Psoas muscle (tissue), 8 donors: ENCODE measurements around the gene NPB. TPM values are rescaled to one million over a fixed set of nuclear protein-coding genes. Genes with fewer than 3 reads are reported as not detected.

Experiments used
- ATAC-seq, 4 donors: fragments of 200-7000 bp; cut with Tn5 transposase; one replicate each; pipeline ENCODE4 v1.9.1; 2020; ENCODE audit warnings: moderate library complexity in 3 of 4, mild to moderate bottlenecking in 2 of 4
- DNase-seq, 2 donors: peaks; one replicate each; pipeline ENCODE4 v3.0.0-alpha.2; 2020
- H3K27ac ChIP-seq: fragments of 200-600 bp; one replicate; pipeline ENCODE4 v1.8.0; 2022
- H3K27me3 ChIP-seq, 3 donors: fragments of 200-600 bp in 1 of 3; one replicate each; pipeline versions ENCODE4 v1.6.1 to v1.8.0; 2013 to 2022; ENCODE audit warnings: low read length in 2 of 3, mild to moderate bottlenecking in 2 of 3, moderate library complexity in 1 of 3; ENCODE audit not compliant: insufficient read depth in 3 of 3
- H3K36me3 ChIP-seq, 2 donors: fragments of 200-600 bp in 1 of 2; one replicate each; pipeline versions ENCODE4 v1.6.1 to v1.8.0; 2013 to 2022; ENCODE audit warnings: low read depth in 1 of 2, mild to moderate bottlenecking in 1 of 2, moderate library complexity in 1 of 2; ENCODE audit not compliant: insufficient read depth in 1 of 2
- H3K4me1 ChIP-seq: fragments of 200-600 bp; one replicate; pipeline ENCODE4 v1.8.0; 2022
- H3K4me3 ChIP-seq: fragments of 200-600 bp; one replicate; pipeline ENCODE4 v1.8.0; 2022; ENCODE audit warnings: mild to moderate bottlenecking
- H3K9me3 ChIP-seq: fragments of 200-600 bp; one replicate; pipeline ENCODE4 v1.8.0; 2022
- CTCF ChIP-seq: fragments of 200-600 bp; IDR thresholded peaks from one replicate; pipeline ENCODE4 v1.8.0; 2022; ENCODE audit warnings: antibody characterized with exemption
- WGBS, 3 donors: extraction: QIAGEN DNeasy Blood & Tissue Kit; methylation state at CpG; one replicate each; pipeline versions ENCODE4 v1.1.6 to v1.1.7; 2013; 5-methylcytosine and 5-hydroxymethylcytosine counted together
- intact Hi-C, 2 donors: fragments of 100-400 bp; cut with DNase I; formaldehyde crosslinking; loops; one replicate each; pipeline versions ENCODE4 v1.11.0 to v1.14.2; 2022
- polyA plus RNA-seq, 3 donors: library from polyadenylated mRNA; stranded (reverse); fragments of 200-250 nt; gene quantifications; one replicate each; pipeline ENCODE4 v1.2.3, GENCODE V29; 2013
- total RNA-seq, 4 donors: library from RNA; stranded (reverse); fragmentation: NEBNext Ultra II Directional in 2 of 4; extraction: Animal tissue kit (Norgen Biotek cat#: 25700) in 2 of 4; gene quantifications; one replicate each; pipeline versions ENCODE4 v1.2.1 to v1.2.4, GENCODE V29; 2021 to 2023
- donor health status: healthy with polysubstance abuse.
- donor health status: DM: no; HTN: no; CAD: no; lungs with moderate emphysema.
- donor health status: Bipolar disorder and iron deficiency.
- donor health status: healthy.
- donor health status: DM: yes; HTN: yes; CAD: no.
- donor health status: DM: no; HTN: no; CAD: no.
- donor health status: DM: no; HTN: no; CAD: no.
- donor health status: DM: yes; HTN: yes; CAD: no.

The NPB gene
- total and polyA plus RNA-seq, 7 donors = 0.42 to 2.9 (median 0.73) TPM

DNA sequence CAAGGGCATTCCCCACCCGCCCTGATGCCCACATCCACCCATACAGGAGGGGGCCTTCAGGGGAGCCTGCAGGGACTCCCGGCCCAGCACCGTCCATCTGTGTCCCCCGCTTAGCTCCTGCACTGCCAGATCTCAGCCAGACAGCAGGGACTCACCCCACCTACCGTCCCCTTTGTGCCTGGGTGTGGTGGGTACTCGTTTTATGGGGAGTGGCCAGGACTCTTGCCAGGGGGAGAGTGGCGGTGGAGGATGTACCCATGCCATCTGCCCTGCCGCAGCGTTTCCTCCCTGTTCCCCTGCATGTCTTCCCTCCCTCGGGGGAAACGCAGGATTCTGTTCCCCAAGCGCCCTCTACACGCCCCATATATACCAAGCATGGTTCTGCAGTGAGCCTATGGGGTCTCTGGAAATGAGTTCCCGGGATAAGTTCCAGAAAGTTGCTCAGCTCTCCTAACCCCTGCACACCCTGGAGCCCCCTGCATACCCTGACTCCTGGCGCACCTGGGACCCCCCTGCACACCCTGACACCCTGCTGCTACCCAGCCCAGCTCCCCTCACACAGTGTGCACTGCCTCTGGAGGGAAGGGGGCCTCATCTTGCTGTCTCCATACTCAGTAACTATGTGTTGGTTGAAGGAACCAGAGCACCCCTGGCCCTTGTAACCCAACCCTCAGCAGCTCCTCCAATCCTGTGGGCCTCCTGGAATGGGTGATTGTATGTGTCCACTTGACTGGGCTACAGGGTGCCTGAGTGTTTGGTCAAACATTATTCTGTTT, 29.7 kb downstream of the NPB start:
- intact Hi-C loops = no loop called here
- Histone ChIP-seq H3K4me1 (peaks cover 3% of the 10 kb centered on the region), H3K27me3 (no peaks in the 10 kb centered on the region), H3K36me3 (peaks cover 0 to 3% of the 10 kb centered on the region in 2 donors), H3K9me3 (no peaks in the 10 kb centered on the region), H3K4me3 (no peak overlapping the region), H3K27ac (no peak overlapping the region)
- DNase-seq (no peak), ATAC-seq (no peak)
- no peak for TF ChIP-seq CTCF
- 31 to 41% (median 33%) methylated on average over 11 to 15 of the region's 15 CpGs for WGBS, 3 donors

DNA sequence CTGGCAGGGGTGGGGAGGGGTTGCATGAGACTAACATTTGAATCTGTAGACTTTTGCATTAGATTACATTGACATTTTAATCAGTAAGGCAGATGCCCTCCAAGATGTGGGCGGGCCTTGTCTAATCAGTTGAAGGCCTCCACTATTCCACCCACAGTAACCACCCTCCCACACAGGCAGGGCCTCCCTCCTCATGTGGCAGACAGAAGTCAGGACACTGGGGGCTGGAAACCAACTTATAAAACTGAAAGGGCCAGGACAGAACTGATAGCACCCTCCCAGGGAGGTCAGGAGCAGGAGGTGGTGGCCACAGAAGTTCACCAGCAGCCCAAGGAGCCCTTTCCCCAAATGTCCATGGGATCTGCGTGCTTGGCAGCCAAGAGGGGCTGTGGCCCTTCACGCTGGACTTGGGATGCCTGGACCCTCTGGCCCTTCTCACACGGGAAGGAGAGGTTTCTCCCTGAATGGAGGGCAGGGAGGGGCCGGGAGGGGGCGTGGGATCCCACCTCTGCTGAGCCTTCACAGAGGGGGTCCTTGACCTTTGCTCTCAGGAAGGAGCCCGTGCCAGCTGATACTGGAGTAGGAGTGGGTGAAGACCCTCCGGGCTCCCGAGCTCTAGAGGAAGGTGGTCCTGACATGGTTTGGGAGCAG, 30.4 kb downstream of the NPB start:
- Histone ChIP-seq H3K9me3 (no peaks in the 10 kb centered on the region), H3K4me3 (no peak overlapping the region), H3K36me3 (peaks cover 0 to 3% of the 10 kb centered on the region in 2 donors), H3K4me1 (peaks cover 5% of the 10 kb centered on the region), H3K27ac (no peak overlapping the region), H3K27me3 (no peaks in the 10 kb centered on the region)
- no peak for TF ChIP-seq CTCF
- WGBS, 3 donors = 85 to 89% (median 87%) methylated on average over 8 to 9 of the region's 9 CpGs
- intact Hi-C loops = no loop called here
- DNase-seq (no peak), ATAC-seq (no peak)

DNA sequence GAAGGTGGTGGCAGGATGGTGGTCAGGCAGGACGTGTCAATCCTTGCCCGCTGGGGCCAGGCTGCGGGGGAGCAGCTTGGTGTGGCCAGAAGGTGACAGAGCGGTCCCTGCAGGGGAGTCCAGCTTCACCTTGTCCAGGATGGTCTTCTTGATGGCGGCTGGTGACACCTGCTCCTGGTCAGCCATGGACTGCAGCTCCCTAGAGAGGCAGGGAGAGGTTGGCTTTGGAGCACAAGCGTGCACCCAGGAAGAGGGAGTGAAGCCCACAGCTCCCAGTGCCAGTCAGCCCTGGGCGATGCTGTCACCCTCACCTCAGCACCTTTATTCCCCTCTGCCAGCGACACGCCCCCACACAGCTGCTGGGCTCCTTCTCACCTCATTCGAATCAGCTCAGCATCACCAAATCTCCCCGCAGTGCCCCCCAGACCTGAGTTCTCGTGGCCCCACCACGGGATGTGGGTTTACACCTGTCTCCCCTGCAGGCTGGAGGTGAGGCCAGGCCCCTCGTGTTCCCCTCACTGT, 31.2 kb downstream of the NPB start:
- no peak for DNase-seq
- no peak for ATAC-seq
- Histone ChIP-seq H3K4me3 (no peak overlapping the region), H3K27ac (no peak overlapping the region), H3K27me3 (no peaks in the 10 kb centered on the region), H3K36me3 (peaks cover 0 to 3% of the 10 kb centered on the region in 2 donors), H3K9me3 (no peaks in the 10 kb centered on the region), H3K4me1 (peaks cover 13% of the 10 kb centered on the region)
- intact Hi-C loops = no loop called here
- WGBS, 3 donors = 82 to 89% (median 85%) methylated on average over 14 of the region's 14 CpGs
- TF ChIP-seq CTCF = no peak

GRCh38 chr17:81934098-81934757, 32.2 kb downstream of the NPB start:
- no peaks in the 10 kb centered on the region for H3K27me3 ChIP-seq
- no peak for DNase-seq
- WGBS, 3 donors = 77 to 87% (median 80%) methylated on average over 23 of the region's 23 CpGs
- no peak for TF ChIP-seq CTCF
- ATAC-seq = no peak
- peaks cover 23% of the 10 kb centered on the region for H3K4me1 ChIP-seq
- H3K36me3 ChIP-seq = peaks cover 0 to 6% of the 10 kb centered on the region in 2 donors
- no peaks in the 10 kb centered on the region for H3K9me3 ChIP-seq
- no peak overlapping the region for H3K27ac ChIP-seq
- intact Hi-C loops = no loop called here
- H3K4me3 ChIP-seq = no peak overlapping the region
